CD4-positive, alpha-beta T cell (primary cell): ENCODE results near the gene PLIN3. TPM values are rescaled to one million over a fixed set of nuclear protein-coding genes. Genes with fewer than 3 reads are reported as not detected.

Experiments used
- ATAC-seq: fragments of 200-7000 bp; cut with Tn5 transposase; one replicate; pipeline ENCODE4 v1.10.0; 2022; ENCODE audit warnings: mild to moderate bottlenecking; ENCODE audit not compliant: poor library complexity
- CTCF ChIA-PET: fragments of 350-600 bp; sonication (Branson Sonifier 250); formaldehyde crosslinking; loops from one replicate; lab custom pipeline; 2021; ENCODE audit warnings: antibody characterized with exemption, inconsistent platforms; lab: Charles Lee
- POLR2A ChIA-PET: fragments of 350-600 bp; sonication (Branson Sonifier 250); formaldehyde crosslinking; loops from one replicate; lab custom pipeline; 2021; ENCODE audit warnings: antibody characterized with exemption, inconsistent platforms; lab: Charles Lee
- DNase-seq, 14 experiments: peaks; one replicate each; pipeline ENCODE4 v3.0.0-alpha.2; 2013 to 2020; ENCODE audit warnings: mixed read lengths in 2 of 14
- H3K27ac ChIP-seq, 2 donors: one replicate each; pipeline versions ENCODE4 v1.5.1 to v1.7.0; 2013; ENCODE audit warnings: low read length in 2 of 2, low read depth in 1 of 2, mild to moderate bottlenecking in 1 of 2
- H3K27me3 ChIP-seq, 2 experiments: 1 replicate in 1 of 2; 2 replicates in 1 of 2; pipeline versions ENCODE4 v1.6.1 to v1.7.0; 2013; ENCODE audit warnings: low read length in 2 of 2, control low read depth in 1 of 2, mild to moderate bottlenecking in 1 of 2, moderate library complexity in 1 of 2; ENCODE audit not compliant: insufficient read depth in 2 of 2, control insufficient read depth in 1 of 2
- H3K36me3 ChIP-seq: one replicate; pipeline ENCODE4 v1.6.1; 2013; ENCODE audit warnings: low read length, control low read depth; ENCODE audit not compliant: insufficient read depth
- H3K4me1 ChIP-seq: one replicate; pipeline ENCODE4 v1.6.1; 2013; ENCODE audit warnings: low read length, control low read depth; ENCODE audit not compliant: insufficient read depth
- H3K4me3 ChIP-seq: one replicate; pipeline ENCODE4 v1.5.1; 2013; ENCODE audit warnings: mild to moderate bottlenecking, low read length, moderate library complexity
- H3K9me3 ChIP-seq, 2 experiments: 1 replicate in 1 of 2; 2 replicates in 1 of 2; pipeline versions ENCODE4 v1.6.1 to v1.7.0; 2013; ENCODE audit warnings: low read length in 2 of 2, mild to moderate bottlenecking in 2 of 2, control low read depth in 1 of 2, moderate library complexity in 1 of 2; ENCODE audit not compliant: control insufficient read depth in 1 of 2, insufficient read depth in 1 of 2
- H3K27ac Mint-ChIP-seq: one replicate; pipeline ENCODE4 v1.8.0; 2020; ENCODE audit warnings: mixed read lengths
- H3K27me3 Mint-ChIP-seq: one replicate; pipeline ENCODE4 v1.8.0; 2021; ENCODE audit warnings: mixed read lengths
- H3K36me3 Mint-ChIP-seq: one replicate; pipeline ENCODE4 v1.8.0; 2021; ENCODE audit warnings: low read depth, mixed read lengths
- H3K4me1 Mint-ChIP-seq: one replicate; pipeline ENCODE4 v1.8.0; 2021; ENCODE audit warnings: low read depth, mixed read lengths
- H3K4me3 Mint-ChIP-seq: one replicate; pipeline ENCODE4 v1.8.0; 2020; ENCODE audit warnings: mild to moderate bottlenecking, mixed read lengths
- H3K9me3 Mint-ChIP-seq: one replicate; pipeline ENCODE4 v1.8.0; 2020; ENCODE audit warnings: mixed read lengths
- CTCF ChIP-seq: fragments of 200-600 bp; IDR thresholded peaks from one replicate; pipeline ENCODE4 v1.8.0; 2022; ENCODE audit warnings: antibody characterized with exemption, mild to moderate bottlenecking
- intact Hi-C, 2 experiments: fragments of 100-400 bp; cut with DNase I in 1 of 2; cut with micrococcal nuclease in 1 of 2; formaldehyde crosslinking; loops; one replicate each; pipeline versions ENCODE4 v1.15.1 to v1.9.0; 2023 to 2025; cut with DNase I, micrococcal nuclease
- total RNA-seq, 174 experiments: library from RNA in 2 of 174; stranded (reverse) in 2 of 174; gene quantifications; one replicate each; pipeline ENCODE4 v1.2.3 and lab custom pipeline; 2021 to 2026

Gene PLIN3
- total RNA-seq, 2 experiments from 2014 or later, result 18.2 to 19.1 TPM

DNA sequence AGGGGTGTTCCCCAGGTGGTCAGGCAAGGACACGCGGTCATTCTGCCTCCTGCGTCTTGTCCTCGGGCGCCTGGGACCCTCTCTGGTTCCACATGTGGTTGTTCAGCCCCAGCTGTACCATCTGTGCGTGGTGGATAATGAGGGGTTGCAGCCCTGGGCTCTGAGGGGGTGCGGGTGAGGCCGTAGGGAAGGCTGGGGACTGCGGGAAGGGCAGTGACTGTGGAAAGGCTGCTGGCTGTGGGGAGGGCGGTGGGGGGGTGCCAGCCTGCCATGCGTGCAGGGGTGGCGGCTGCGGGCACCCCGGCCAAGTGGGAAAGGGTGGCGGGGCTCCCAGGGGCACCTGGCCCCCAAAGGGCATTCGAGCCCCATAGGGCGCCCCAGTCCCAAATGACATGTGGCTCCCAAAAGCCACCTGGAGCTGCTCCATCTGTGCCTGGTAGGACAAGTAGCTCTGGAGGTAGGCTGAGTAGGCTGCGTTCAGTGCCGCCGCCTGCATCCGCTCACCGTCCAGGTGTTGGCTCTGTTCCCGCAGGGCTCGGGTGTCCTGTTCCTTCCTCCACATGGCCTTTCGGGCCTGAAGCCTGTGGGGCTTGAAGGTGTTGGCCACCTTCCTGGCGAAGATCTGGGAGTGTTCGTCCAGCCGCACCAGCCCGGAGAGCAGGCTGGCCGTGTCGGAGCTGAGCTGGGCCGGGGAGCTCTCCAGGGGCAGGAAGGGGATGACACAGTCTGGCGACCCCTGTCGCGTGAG lies 51.1 kb downstream of the PLIN3 start:
- DNase-seq (no peak), ATAC-seq (no peak)
- peaks cover 17% of the 10 kb centered on the region for H3K4me1 Mint-ChIP-seq
- Histone ChIP-seq H3K27ac (no peak overlapping the region), H3K4me1 (peaks cover 16% of the 10 kb centered on the region), H3K27me3 (no peaks in the 10 kb centered on the region), H3K4me3 (no peak overlapping the region), H3K9me3 (no peaks in the 10 kb centered on the region), H3K36me3 (peaks cover 26% of the 10 kb centered on the region)
- H3K36me3 Mint-ChIP-seq, result peaks cover 14% of the 10 kb centered on the region
- ChIA-PET POLR2A (no interaction called here), CTCF (no interaction called here)
- no peaks in the 10 kb centered on the region for H3K9me3 Mint-ChIP-seq
- H3K27ac Mint-ChIP-seq, result no peak overlapping the region
- intact Hi-C loops, result no loop called here
- H3K4me3 Mint-ChIP-seq, result no peak overlapping the region
- H3K27me3 Mint-ChIP-seq, result no peaks in the 10 kb centered on the region
- no peak for TF ChIP-seq CTCF

GRCh38 chr19:4815426-4816201 lies 51.9 kb downstream of the PLIN3 start:
- no peaks in the 10 kb centered on the region for H3K9me3 Mint-ChIP-seq
- Histone ChIP-seq H3K36me3 (peaks cover 26% of the 10 kb centered on the region), H3K27ac (no peak overlapping the region), H3K4me3 (peak overlapping the region; percentile 24), H3K27me3 (no peaks in the 10 kb centered on the region), H3K4me1 (peaks cover 17% of the 10 kb centered on the region), H3K9me3 (no peaks in the 10 kb centered on the region)
- H3K4me1 Mint-ChIP-seq, result peaks cover 17% of the 10 kb centered on the region
- H3K4me3 Mint-ChIP-seq, result peak overlapping the region; percentile 52
- ChIA-PET POLR2A (no interaction called here), CTCF (interaction anchor here (1.7 kb wide), 1 partner anchor 36 kb away, joined by 4 read pairs; no protein-coding TSS in a partner anchor)
- H3K27me3 Mint-ChIP-seq, result no peaks in the 10 kb centered on the region
- ATAC-seq (peak; percentile 87), DNase-seq (peak; percentile 51 to 88 (median 64))
- H3K36me3 Mint-ChIP-seq, result peaks cover 14% of the 10 kb centered on the region
- H3K27ac Mint-ChIP-seq, result peak overlapping the region; percentile 8
- no peak for TF ChIP-seq CTCF
- intact Hi-C loops, result loop anchor here in 1 of 2 experiments (1.0 kb wide), 2 partner anchors 24 to 52 kb away; partner anchors contain the start of genes FEM1A and PLIN3

DNA sequence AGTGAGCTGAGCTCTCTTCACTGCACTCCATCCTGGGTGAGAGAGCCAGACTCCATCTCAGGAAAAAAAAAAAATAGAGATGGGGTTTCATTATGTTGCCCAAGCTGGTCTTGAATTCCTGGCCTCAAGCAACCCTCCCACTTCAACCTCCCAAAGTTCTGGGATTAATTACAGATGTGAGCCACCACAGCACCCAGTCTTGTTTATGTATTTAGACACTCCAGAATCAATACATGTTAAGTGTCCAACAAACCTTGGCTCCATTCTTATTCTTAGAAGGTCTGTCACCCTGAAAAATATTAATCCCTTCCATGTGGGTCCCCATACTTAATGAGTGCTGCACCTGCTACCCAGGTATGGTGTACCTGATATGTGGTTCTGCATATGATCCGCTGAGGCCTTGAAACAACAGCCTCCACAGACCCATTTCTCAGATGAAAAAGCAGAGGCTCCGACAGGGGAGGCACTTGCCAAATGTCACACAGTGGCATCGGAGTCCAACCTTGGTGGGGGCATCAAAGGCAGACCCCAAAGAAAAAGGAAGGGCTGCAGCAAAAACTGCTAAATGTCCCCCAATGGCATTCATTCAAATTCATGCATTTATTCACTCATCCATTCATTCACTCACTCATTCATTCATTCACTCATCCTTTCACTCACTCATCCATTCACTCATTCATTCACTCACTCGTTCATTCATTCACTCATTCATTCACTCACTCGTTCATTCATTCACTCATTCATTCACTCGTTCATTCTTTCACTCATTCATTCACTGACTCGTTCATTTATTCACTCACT lies 52.6 kb downstream of the PLIN3 start:
- Mint-ChIP-seq H3K4me1 (peaks cover 18% of the 10 kb centered on the region), H3K9me3 (no peaks in the 10 kb centered on the region), H3K36me3 (peaks cover 12% of the 10 kb centered on the region), H3K27me3 (no peaks in the 10 kb centered on the region), H3K4me3 (no peak overlapping the region), H3K27ac (no peak overlapping the region)
- ChIA-PET CTCF (interaction anchor here (0.6 to 1.8 kb wide), 4 partner anchors 36 to 845 kb away, joined by 3 to 5 read pairs (median 4); no protein-coding TSS in a partner anchor), POLR2A (no interaction called here)
- Histone ChIP-seq H3K9me3 (no peaks in the 10 kb centered on the region), H3K27me3 (no peaks in the 10 kb centered on the region), H3K27ac (no peak overlapping the region), H3K4me3 (no peak overlapping the region), H3K36me3 (peaks cover 26% of the 10 kb centered on the region), H3K4me1 (peaks cover 17% of the 10 kb centered on the region)
- ATAC-seq, result no peak
- no peak for TF ChIP-seq CTCF
- intact Hi-C loops, result loop anchor here in 1 of 2 experiments (1.0 kb wide), 2 partner anchors 24 to 52 kb away; partner anchors contain the start of genes FEM1A and PLIN3
- no peak for DNase-seq
